HG03159 (cell line): Measurements from ENCODE around the gene GADD45GIP1.
A peak's percentile ranks its signal among the peaks of the same experiment; 100 is the strongest.

Experiments
- ATAC-seq: cut with Tn5 transposase; IDR thresholded peaks from one replicate; pipeline ENCODE4 v1.9.1; 2021; ENCODE audit warnings: mild to moderate bottlenecking, moderate library complexity; ENCODE audit not compliant: unreplicated experiment

Gene GADD45GIP1

DNA sequence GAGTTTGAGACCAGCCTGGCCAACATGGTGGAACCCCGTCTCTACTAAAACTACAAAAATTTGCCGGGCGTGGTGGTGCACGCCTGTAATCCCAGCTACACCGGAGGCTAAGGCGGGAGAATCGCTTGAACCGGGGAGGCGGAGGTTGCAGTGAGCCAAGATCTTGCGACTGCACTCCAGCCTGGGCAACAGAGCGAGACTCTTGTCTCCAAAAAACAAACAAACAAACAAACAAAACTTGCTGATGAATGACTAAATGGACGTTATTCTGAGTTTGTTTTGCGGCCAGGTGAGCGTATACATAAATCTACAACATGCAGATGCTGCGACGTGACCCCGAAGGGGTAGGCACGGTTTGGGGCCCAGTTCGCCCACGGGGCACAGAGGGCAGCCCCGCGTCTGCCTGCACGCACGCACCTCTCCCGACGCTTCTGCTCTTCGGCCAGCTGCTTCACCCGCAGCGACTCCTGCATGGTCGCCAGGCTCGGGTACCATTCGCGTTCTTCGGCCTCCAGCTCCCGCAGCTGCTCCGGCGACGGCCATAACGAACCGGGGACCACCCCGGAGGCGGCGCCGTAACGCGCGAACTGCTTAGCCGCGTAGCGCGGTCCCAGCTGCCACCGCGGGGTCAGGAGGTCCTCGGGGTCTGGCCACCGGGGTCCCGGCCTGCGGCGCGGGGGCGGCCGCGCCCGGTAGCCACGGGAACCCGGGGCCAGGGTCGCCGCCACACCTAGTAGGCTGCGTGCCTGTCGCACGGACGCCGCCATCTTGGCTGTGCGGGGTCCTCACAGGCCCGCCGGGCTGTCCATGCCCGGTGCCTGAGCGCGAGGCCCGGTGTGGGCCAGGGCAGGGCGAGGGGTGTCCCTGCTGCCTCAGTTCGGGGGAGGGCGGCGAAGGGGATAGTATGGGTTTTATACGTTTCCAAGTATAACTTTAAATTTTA is at the start of gene GADD45GIP1:
TSS of gene GADD45GIP1 (minus strand) at position 778 of the 943 bp plus-strand sequence. CDS start at position 767, 11 bp downstream.
- peak; percentile 74 for ATAC-seq

DNA sequence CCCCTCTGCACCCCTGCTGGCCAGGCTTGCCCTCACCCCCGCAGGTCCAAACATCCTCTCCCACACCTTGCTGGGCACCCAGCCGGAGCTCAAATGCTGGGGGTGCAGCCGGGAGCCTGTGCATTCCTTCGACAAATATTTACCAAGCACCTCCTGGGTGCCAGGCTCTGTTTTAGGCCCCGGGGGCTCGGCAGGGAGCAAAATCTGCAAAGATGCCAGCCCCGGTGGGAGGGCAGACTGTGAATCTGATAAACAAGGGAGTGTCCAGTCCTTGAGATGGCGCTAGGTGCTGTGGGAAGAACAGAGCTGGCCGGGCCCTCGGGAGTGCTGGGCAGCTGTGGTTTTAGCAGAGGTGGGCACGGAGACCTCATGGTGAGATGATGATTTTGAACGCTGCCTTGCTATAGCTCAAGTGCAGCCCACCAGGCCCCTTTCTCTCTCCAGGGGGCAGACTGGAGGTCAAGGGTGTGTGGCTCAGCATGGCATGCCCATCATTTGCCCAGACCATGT is 48.9 kb upstream of the GADD45GIP1 start:
- no peak for ATAC-seq

DNA sequence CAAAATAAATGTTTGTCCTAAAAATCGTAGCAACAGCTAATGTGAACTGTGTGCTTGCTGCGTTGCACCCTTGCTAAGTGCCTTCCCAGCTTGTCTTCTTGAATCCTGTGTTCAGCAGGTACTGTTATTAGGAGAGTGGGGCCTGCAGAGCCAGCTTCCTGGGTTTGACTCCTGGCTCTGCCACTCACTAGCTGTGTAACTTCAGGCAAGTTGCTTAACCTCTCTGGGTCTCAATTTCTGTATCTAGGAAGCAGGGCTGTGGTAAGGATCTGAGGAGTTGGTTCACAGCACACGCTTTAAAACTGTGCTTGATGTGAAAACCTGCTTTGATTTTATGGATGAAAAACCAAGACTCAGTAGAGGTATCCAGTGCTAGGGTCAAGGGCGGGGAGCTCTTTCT is 48.2 kb upstream of the GADD45GIP1 start:
- no peak for ATAC-seq

DNA sequence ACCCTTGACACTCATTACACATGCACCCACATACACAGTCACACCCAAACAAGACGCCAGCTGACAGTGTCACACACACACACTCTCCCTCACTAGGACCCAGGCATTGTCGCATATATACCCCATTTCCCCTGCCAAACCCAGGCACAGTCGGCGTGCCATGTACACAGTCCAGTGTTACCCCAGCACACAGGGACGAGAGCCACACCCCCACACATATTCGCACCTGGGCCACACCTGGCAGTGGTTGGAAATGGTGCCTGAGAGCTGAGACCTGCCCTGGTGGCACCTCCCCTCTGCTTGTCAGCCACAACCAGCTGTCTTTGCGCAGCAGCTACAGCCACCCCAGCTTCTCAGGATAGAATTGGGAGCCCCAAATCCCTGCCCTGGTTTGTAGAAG is 47.2 kb upstream of the GADD45GIP1 start:
- ATAC-seq: no peak

DNA sequence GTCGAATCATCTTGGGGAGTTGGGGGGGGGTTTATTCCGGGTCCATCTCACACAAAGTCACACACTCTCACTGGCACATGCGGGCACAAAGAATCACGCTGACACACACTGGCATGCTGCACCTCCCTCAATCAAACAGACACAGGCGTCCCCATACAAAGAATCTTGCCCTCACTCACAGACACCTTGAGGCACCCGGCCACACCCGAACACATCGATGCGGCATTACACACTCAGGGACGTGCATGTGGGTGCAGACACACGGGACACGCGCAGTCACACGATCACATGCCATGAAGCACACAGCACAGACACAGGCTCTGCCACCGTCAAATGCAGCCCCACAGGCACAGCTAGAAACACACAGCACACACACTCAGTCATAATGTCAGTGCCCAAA is 46.1 kb upstream of the GADD45GIP1 start:
- no peak for ATAC-seq

DNA sequence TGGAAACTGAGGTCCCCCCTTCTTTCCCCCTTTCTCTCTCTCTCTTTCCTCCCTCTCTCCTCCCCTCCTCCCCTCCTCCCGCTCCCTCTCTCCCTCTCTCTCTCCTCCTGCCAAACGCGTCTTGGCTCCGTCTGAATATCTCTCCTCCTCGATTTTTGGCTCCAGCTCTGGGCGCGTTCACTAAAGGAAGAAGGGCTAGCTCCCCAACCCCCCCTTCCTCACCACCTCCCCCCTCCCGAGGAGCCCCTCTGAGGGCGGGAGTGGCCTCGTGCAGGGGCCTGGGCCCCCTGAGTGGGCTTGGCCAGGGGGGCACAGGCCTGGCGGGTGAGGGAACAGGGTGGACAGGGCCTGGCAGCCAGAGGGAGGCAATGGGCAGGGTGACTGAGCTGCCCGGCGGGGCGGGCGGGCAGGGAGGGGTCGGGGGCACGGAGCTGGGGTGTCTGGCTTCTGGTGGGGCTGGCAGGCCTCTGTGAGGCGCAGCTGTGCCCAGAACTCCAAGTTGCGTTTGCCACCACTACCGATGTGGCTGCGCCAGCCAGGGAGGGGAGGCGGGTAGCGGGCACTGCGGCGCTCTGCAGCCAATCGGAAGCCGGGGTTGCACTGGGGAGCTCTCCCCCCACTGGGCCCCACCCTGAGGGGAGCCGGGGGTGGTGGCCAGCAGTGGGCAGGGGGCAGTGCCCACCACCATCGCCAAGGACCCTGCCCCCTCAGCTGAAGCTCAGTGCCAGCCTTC is 45.3 kb upstream of the GADD45GIP1 start:
- no peak for ATAC-seq

DNA sequence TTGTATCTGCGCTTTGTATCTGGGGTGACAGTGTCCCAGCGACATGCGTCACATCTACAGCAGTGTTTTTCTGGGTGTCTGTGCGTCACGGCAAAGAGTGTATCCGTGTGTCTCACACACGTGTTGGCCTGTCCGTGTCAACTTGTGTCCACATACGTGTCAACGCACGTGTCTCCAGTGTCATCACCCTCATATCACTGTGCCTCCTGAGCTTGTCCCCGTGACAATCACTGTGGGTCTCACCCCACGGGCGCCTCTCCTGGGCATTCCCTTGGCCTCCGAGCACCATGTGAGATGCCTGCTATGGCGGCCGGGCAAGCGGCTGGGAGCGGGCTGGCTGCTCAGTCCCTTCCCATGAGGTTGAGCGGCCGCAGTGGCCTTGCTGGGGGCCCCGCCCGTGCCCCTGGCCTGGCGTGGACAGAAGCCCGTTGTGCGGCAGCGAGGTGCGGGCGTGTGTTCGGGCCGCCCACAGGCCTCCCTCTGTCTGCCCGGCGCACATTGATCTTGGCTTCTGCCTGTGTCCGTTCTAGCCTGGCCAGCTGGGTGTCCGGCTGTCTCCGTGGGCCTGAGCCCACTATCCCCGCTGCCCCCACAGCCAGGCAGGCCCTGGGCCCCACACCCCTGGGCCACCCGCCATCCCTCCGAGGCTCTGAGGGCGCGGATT is 44.6 kb upstream of the GADD45GIP1 start:
- ATAC-seq: no peak

DNA sequence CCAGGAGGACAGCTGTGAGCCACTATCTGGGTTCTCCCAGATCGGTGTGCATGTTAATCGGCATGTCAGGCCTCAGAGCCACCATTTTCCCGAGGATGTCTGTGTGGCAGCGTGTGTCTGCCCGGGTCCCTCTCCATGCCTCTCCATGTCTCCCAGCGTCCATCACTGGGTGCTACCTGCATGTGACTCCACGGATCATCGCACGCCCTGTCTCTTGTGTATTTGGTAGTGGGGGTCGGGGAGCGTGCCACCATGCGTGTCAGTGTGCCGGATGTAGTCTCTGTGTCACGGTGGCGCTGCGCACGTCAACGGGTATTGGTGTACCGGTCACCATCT is 44.1 kb upstream of the GADD45GIP1 start:
- ATAC-seq: no peak

DNA sequence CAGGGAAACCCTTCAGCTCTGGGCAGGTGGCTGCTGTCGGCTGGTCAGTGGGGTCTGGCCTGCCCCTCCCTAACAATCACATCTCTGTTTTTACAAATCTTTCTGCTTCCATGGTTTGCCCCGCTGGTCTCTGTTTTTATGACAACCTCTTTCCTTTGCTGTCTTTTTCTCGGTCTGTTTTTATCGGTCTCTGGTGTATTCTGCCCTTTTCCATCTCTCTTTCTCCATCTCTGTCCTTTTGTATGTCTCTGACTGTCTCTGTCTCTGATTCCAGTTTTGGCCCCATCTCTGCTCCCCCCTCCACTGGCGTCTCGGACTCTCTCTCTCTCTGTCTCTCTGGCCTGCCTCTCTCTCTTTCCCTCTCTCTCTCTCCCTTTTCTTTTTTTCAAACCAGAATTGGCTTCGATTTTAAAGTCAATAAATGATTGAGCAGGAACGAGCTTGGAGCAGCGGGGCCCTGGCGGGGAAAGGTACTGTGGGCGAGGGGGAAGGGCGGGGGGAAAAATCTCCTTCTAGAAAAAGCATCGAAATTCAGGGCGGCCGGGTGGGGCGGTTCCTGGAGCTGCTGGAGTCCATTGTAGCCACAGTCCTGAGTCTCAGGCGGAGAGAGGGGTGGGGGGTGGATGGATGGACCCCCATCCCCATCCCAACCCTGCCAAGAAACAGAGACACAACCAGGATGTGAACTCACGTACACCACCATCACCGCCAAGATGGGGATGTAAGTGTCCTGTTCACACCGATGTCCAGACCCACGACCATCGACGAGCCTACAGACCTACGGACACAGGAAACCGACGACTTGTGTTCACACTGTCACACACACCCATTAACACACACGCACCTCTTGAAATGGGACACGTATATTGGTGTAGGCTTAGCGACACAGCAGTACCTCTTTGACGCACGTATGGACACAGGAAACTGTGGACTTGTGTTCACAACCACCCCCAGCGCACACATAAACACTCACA is 41.2 kb upstream of the GADD45GIP1 start:
- no peak for ATAC-seq

DNA sequence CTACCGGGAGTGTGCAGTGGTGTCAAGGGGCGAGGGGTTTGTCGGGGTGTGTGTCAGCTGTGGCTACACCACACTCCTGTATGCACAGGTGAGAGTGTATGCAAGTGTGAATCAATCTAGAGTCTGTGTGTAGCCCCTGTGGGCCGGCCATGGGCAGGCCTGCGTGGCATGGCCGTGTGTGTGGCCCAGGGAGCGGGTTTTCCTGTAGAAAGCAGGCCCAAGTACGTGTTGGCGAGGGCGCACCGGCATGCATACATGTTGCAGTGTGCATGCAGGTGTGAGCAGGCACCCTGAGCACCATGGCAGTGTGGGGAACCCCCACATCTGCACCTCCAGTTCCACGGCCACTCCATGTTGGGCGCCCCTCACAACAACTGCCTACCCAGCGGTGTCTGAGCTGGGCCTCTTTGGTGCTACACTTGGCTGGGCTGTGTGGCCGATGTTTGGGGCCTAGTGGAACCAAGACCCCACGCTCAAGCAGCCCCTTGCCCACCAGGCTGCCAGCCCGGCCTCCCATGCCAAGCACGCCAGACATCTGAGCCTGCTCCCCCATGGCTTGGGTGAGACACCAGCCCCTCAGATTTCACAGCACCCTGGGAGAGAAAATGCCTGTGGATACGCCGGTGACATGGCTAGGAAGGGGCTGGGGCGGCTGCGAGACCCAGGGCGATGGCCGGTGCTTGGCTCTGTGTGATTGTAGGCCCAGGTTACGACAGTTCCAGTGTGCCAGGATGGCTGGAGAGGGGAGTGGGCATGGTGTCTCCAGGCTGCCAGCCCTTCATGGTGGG is 40.4 kb upstream of the GADD45GIP1 start:
- ATAC-seq: no peak

DNA sequence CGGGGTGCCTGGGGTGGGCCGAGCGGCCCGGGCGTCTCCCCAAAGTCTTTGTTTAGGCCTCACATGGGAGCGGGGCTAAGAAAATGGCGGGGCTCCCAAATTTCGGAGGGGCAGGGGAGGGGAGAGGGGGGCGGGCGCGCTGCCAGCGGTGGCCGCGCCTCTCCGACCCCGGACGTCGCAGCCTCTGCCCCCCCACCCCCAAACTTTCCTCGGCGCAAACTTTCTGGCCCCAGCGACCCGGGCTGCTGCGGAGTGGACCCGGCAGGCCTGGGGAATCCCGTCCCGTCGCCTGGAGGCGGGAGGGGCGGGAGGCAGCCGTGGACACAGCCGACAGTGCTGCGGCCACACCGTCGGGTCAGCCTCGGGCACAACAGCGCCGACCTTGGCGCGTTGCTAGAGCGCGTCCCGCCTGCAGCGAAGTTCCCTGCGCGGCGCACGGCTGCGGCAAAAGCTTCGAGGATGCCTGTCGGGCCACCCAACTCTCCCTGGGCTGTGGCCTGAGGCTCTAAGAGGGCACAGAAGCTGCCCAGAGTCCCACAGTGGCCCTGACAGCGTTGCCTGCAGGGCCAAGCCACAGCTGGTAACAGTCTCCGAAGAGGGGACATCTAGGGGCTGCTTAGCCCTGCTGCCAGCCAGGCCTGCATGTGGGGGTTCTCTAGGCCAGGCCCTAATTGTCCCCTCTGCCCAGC is 39.5 kb upstream of the GADD45GIP1 start:
- no peak for ATAC-seq

DNA sequence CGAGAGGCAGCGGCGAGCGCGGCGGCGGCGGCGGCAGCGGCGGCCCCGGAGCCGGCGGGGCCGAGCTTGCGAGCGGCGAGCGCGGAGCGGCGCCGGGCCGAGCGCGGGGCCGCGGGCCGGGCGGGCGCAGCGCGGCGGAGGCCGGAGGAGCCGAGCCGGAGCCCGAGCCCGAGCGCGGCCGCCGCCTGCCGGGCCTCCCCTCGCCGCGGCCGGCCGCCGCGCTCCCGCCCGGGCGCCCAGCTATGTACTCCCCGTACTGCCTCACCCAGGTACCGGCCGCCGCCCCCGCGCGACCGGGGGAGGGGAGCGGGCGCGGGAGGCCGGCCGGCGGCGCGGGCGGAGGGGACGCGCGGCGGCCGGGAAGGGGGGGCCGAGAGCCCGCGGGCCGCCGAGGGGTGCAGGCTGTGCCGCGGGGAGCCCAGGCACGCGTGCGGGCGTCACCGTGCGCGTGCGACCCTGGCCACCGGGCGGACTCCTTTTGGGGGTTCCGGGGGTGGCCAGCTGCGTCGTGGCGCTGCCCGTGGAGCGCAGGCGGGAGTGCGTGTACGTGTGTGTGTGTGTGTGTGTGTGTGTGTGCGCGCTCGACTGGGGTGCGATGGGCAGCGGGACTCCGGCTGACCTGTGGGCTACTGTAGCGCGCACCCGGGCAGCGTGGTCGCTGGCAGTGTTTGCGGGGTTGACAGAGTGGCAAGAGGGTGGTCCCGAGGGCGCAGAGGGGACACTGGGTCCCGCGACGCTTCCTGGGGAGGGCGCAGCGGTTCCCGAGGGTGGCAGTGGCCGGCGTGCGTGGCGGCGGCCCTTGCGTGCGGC is 38.8 kb upstream of the GADD45GIP1 start:
- no peak for ATAC-seq

DNA sequence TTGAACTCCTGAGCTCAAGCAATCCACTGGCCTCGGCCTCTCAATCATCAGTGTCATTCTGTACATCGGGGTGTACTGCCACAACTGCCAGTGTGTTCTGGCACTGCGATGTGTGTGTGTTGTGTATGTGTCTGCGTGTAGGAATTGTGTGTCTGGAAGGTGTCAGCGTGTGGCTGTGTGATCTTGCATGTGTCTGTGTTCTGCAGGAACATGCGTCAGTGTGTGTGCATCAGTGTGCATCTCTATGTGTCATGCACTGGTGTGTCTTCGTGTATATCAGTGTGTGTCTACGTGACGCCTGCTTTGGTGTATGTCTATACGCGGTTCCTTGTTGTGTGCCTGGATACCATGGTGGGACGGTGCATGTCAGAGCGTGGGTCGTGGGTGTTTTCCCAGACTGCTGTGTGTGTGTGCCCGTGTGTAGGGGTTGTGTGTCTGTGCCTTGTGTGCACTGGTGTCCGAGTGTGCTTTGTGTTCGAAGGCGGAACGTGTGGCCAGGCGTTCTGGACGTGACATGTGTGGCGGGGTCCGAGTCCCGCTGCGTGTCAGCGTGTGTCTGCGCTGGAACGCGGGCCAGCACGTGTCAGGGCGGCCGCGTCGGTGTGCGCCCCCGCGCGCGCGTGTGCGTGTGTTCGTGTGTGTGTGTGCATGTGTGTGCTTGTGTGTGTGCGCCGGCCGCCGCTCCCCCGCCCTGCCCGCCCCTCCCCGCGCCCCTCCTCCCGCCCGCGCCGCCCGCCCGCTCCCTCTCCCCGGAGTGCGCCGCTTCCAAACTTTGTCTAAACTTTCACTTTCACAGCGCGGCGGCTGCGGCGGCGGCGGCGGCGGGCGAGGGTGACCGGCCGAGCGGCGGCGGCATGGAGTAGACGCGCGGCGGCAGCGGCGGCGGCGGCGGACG is 37.9 kb upstream of the GADD45GIP1 start, which contains the start of gene NFIX:
TSS of gene NFIX (plus strand) at position 775 of the 895 bp plus-strand sequence. CDS start 363 bp downstream, outside the sequence.
- no peak for ATAC-seq

DNA sequence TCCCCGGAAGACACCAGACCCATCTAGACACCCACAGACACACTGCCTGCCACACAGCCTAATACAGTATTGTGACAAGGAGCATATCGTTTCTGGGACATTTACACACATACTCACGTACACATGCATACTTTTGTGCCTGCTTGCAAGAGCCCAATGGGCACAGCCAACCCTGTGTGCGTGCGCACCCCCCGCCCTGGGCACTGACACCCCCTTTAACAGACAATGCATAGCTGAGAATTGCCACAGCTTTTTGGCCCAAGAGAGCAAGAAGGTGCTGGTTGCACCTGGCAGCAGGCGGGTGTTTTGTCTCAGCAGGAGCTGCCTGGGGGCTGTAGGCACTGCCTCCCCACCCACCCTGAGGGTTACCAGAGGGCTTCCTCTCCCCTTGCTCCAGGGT is 36.5 kb upstream of the GADD45GIP1 start:
- ATAC-seq: no peak

DNA sequence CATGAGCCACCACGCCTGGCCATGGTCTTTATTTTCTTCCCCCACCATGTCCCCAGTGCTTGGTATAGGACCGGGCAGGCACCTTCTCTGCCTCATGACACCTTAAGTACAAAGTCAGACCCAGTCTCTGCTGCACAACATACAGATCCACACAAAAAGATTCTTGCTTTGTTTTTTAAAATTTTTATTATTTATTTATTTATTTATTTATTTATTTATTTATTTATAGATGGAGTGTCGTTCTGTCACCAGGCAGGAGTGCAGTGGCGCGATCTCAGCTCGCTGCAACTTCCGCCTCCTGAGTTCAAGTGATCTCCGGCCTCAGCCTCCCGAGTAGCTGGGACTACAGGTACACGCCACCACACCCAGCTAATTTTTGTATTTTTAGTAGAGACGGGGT is 35.7 kb upstream of the GADD45GIP1 start:
- ATAC-seq: no peak

DNA sequence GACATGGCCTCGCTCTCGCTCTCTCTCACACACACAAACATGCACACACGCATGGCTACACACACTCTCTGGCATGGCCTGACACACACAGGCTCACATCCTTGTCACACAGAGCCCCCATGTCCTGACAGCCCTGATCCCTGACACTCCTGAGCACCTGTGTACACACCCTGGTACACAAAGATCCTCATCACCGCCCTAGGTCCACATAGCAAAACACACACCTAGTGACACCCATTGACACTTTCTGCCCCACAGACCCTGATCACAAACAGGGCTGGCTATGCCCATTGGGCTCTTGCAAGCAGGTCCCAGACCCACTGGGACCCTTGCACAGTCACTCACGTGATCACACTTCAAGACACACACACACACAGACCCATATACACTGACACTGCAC is 34.3 kb upstream of the GADD45GIP1 start:
- ATAC-seq: no peak

DNA sequence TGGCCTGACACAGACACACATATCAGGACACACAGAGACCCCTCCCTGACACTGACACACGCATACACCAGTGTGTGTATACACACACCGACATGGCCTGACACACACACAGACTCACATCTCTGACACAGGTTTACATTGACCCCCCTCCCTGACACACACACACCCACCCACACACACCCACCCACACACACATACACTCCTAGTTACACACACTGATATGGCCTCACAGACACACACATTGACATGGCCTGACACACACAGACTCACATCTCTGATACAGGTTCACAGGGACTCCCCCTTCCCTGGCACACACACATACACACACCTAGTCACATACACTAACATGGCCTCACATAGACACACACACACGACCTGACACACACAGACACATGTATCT is 33.8 kb upstream of the GADD45GIP1 start:
- ATAC-seq: no peak
